NCI-H69 (cell line): Measurements from ENCODE around the gene CX3CL1.
A peak's percentile ranks its signal among the peaks of the same experiment; 100 is the strongest.
"Not testable (repeated sequence)": the region's sequence is repeated elsewhere in the genome, so short reads cannot be mapped to it uniquely, and the experiment has no call there.

Source experiments
- DNase-seq: peaks from one replicate; lab custom pipeline; 2025; lab: John Stamatoyannopoulos, UW

CX3CL1 gene

GRCh38 chr16:57357330-57358085 lies 14.8 kb upstream of the CX3CL1 start:
- no peak for DNase-seq

DNA sequence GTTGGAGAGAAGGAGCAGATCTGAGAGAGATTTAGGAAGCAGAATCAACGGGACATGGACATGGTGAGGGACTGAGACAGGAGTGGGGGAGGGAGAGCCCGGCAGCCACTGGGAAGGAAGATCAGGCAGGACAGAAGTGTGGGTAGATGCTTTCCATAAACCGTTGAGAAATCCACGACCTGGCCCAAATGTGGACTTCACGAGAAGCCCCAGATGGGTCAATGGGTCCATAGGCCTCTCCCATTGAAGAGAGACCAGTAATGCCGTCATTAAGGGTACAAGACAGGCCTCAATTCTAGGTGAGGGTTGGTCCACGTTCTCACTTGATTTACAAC lies 14.2 kb upstream of the CX3CL1 start:
- DNase-seq, result no peak

DNA sequence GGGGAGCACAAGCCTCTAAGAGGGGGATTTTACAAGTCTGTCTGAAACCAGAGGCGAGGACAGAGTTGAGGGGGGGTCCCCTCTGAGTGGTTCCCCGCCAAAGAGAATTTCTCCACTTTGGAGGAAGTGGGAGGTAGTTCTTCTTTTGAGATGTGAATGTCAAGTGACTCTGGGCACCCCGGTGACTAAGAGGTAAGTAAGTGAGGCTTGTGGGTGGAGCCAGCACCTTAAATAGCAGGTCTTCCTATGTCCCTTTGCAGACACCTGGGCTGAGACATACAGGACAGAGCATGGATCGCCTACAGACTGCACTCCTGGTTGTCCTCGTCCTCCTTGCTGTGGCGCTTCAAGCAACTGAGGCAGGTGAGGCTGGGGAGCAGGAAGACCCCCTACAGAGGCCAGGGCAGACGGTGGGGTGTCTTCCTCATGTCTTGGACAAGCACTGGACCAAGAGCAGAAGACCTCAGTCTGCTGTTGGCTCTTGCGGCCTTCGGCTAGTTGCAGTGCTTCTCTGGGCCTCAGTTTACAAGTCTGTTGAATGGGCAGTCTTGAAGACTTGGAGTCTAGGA lies 13.7 kb upstream of the CX3CL1 start, which contains the start of gene CCL22:
CCL22 (plus strand) TSS at position 257 of the 569 bp plus-strand sequence; CDS start at position 291, 34 bp downstream.
- DNase-seq, result no peak

DNA sequence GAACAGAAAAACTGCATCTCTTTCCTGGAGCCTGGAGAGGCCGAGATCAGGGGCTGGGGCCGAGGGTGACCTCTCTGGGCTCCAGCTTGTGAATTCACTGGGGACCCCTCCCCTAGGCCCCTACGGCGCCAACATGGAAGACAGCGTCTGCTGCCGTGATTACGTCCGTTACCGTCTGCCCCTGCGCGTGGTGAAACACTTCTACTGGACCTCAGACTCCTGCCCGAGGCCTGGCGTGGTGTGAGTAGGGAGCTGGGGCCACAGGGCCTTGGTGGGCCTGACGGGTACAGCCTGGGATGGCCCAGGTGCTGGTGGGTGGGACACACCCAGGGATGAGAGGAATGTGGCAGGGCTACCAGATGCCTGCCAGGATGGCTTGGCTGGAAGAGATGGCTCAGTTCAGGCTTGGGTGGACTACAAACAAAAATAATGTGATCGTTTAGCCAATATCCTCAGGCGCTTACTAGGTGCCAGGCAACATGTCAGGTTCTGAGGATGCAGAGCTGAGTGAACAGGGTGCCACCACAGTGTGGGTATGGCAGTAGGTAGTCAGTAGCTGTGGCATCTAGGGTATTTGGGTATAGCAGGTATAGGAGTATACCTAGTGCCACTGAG lies 11.9 kb upstream of the CX3CL1 start:
- DNase-seq, result no peak

GRCh38 chr16:57361404-57361803 lies 10.9 kb upstream of the CX3CL1 start:
- DNase-seq, result no peak

- no peak for DNase-seq
Observed at GRCh38 chr16:57364143-57364542, 8.1 kb upstream of the CX3CL1 start.

DNA sequence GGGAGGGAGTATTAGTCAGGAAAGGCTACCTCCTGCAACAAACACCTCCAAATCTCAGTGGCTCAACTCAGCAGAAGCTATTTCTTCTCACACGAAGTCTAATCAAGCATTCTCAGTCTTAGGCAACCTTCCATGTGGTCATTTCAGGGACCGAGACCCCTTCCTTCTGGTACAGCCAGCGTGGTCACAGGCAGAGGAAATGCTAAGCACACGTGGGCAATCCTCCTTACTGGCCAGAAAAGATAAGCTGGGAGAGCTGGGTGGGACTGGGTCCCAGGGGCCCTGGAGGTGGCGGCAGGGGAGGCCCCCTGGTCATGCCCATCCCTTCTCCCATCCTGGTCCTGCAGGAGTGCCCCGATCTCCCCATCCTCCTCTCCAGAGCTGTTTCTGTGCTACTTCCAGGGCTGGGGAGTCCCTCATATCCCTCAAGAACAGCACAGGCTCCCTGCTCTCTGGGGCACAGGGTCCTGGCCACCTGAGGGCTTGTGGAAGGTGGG lies 5.7 kb upstream of the CX3CL1 start:
- DNase-seq, result no peak

DNA sequence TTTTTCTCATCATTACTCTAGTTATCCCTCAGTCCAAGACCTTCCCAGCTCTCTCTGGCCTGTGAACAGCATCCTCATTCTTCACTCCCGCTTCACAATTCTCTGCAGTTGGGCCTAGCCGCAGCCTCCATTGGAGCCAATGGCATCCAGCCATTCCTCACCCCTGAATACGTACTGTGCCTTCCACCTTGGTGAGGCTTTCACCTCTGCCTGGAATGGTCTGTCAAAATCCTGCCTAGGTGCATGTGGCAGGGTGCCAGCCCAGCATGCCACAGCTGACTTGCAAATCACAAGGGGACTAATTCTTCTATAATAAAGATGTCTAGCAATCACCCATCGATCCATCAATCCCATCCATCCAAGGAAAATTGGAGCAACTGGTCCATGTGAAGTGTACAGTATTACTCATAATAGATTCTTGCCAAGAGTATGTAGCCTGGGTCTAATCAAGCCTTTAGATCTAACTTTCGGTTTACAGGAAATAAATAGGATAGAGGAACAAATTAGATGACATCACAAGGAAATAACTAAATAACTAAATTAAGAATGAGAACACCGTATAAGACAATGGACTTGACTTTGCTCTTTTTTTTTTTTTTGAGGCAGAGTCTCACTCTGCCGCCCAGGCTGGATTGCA lies 5.1 kb upstream of the CX3CL1 start:
- DNase-seq, result peak; percentile 5

DNA sequence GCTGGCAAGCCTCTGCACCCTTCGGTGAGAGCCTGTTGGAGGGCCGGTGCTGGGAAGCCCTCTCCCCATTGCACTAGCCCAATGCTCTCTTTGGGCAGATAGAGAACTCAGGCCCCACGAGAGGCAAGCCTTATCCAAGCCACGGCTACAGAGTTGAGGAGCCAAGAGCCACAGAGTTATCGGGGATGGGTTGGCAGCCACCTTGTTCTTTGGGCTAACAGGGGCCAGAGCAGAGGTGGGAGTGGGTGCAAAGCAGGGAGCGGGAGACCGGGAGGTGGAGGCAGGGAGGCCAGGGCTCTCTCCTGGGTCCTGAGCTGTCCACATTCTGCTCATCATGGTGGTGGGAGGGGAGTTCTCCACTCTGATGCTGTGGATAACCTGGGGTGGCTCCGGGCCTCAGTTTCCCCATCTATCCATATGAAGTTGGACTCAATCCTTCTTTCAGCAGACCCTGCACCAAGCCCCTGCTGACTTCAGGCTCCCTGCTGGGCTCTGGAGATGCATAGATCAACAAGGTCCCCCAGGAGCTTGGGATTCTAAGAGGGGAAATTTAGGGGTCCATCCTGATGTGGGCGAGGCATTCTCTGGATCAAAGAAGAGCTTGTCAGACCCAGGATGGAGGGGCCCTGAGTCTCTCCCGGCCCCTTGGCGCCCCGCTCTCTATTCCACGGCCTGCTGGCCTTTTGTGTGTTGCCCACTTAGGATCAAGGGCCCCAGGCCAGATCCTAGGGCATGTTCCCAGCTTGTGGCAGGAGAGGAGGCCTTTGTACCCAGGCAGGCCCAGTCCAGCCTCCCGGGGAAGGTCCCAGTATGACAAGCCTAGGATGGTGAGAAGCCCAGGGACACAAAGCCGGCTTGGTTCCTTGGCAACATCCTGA lies 557 bp upstream of the CX3CL1 start:
- no peak for DNase-seq

- DNase-seq, result no peak
Observed at GRCh38 chr16:57373117-57373947, 1.0 kb downstream of the CX3CL1 start.

GRCh38 chr16:57374067-57374534 lies 1.8 kb downstream of the CX3CL1 start:
- DNase-seq, result no peak

DNA sequence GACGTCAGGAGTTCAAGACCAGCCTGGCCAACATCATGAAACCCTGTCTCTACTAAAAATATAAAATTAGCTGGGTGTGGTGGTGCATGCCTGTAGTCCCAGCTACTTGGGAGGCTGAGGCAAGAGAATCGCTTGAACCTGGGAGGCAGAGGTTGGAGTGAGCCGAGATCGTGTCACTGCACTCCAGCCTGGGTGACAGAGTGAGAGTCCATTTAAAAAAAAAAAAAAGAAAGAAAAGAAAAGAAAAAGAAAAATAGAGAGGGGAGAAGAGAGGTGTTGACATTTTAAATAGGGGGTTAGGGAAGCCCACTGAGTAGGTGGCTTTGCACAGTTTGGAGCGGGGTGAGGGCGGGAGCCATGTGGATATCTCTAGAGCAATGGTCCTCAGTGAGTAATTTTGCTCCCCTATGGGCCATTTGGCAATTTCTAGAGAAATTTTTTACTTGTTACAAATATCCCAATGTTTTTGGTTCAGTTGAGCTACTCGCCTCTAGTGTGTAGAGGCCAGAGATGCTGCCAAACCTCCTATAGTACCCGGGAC lies 2.7 kb downstream of the CX3CL1 start:
- not testable (repeated sequence) for DNase-seq

- no peak for DNase-seq
Observed at GRCh38 chr16:57376313-57376818, 4.1 kb downstream of the CX3CL1 start.

GRCh38 chr16:57377080-57377841 lies 5.0 kb downstream of the CX3CL1 start:
- DNase-seq, result no peak

DNA sequence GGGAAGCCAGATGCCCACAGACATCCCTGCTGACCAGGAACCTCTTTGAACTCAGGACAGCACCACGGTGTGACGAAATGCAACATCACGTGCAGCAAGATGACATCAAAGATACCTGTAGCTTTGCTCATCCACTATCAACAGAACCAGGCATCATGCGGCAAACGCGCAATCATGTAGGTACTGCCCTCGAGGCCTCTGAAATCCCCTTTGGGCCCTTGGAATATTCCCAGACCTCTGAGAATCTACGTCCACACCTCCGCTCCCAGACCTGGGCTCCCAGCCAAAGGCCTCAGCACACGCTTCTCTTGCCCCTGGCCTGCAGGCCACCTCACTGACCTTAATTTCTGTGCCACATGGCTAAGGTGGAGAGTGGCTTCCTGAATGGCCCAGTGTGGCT lies 7.3 kb downstream of the CX3CL1 start:
- DNase-seq, result no peak

GRCh38 chr16:57380671-57381462 lies 8.6 kb downstream of the CX3CL1 start:
- DNase-seq, result peak; percentile 10

GRCh38 chr16:57381791-57382534 lies 9.7 kb downstream of the CX3CL1 start:
- DNase-seq, result no peak
